Left lung (tissue), 10 donors: ENCODE results near the gene EVL. TPM values are rescaled to one million over a fixed set of nuclear protein-coding genes. Genes with fewer than 3 reads are reported as not detected.
A peak's percentile ranks its signal among the peaks of the same experiment; 100 is the strongest.

Experiments
- ATAC-seq: fragments of 200-7000 bp; cut with Tn5 transposase; one replicate; pipeline ENCODE4 v1.9.1; 2020; ENCODE audit warnings: moderate library complexity
- DNase-seq, 4 donors: peaks; one replicate each; pipeline ENCODE4 v3.0.0-alpha.2; 2013 to 2020
- H3K27ac ChIP-seq, 2 donors: fragments of 200-600 bp; sonication (generic) in 1 of 2; one replicate each; pipeline versions ENCODE4 v1.5.0 to v1.8.0; 2020 to 2021
- H3K27me3 ChIP-seq, 2 donors: fragments of 200-600 bp; sonication (generic) in 1 of 2; one replicate each; pipeline versions ENCODE4 v1.5.0 to v1.8.0; 2020 to 2021
- H3K36me3 ChIP-seq, 2 donors: fragments of 200-600 bp; sonication (generic) in 1 of 2; one replicate each; pipeline versions ENCODE4 v1.5.0 to v1.8.0; 2020 to 2021
- H3K4me1 ChIP-seq, 2 donors: fragments of 200-600 bp; one replicate each; pipeline ENCODE4 v1.8.0; 2021
- H3K4me3 ChIP-seq, 2 donors: fragments of 200-600 bp; sonication (generic) in 1 of 2; one replicate each; pipeline versions ENCODE4 v1.5.0 to v1.8.0; 2020 to 2021; ENCODE audit warnings: mild to moderate bottlenecking in 1 of 2
- H3K9me3 ChIP-seq, 2 donors: fragments of 200-600 bp; sonication (generic) in 1 of 2; one replicate each; pipeline versions ENCODE4 v1.5.0 to v1.8.0; 2020 to 2021
- intact Hi-C, 2 donors: fragments of 100-400 bp; cut with DNase I; formaldehyde crosslinking; loops; one replicate each; pipeline versions ENCODE4 v1.11.2 to v1.14.2; 2022
- polyA plus RNA-seq, 6 donors: library from polyadenylated mRNA; unstranded; fragments of 120-200 nt; gene quantifications; one replicate each; pipeline ENCODE4 v1.2.1, GENCODE V29; 2013; ENCODE audit not compliant: insufficient read length in 6 of 6
- total RNA-seq, 2 donors: library from RNA; stranded (reverse); fragmentation: NEBNext Ultra II Directional; extraction: Animal tissue kit (Norgen Biotek cat#: 25700); gene quantifications; one replicate each; pipeline ENCODE4 v1.2.1, GENCODE V29; 2021
- TF ChIP-seq, protein P1 (sequence below), 2 donors: fragments of 200-600 bp; sonication (generic) in 1 of 2; IDR thresholded peaks; one replicate each; pipeline versions ENCODE4 v1.5.0 to v1.8.0; 2021; ENCODE audit warnings: antibody characterized with exemption in 2 of 2
- donor health status: DM: no; HTN: yes; CAD: no.
- donor health status: DM: no; HTN: no; CAD: no.

The EVL gene
- total and polyA plus RNA-seq, 8 donors, result 60.2 to 264 (median 197) TPM

DNA sequence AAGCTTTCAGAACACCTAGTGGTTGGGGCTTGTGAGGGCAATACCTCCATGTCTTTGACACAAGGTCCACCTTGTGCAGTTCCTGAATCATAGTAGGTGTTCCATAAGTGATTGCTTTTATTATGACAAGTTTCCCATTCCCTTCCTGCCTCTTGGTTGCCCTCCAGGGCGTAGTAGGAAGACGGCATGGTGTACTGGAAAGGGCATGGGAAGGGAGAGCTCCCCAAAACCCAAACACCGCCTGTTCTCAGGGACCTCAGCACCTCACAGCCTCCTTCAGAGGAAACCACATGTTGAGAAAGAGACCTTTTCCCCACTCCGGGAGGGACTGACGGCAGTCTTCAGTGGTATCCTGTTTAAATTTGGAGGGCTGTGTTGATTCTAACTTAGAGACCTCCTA, 21.1 kb downstream of the EVL start:
- DNase-seq (no peak), ATAC-seq (no peak)
- Histone ChIP-seq H3K36me3 (peaks cover 0 to 34% of the 10 kb centered on the region in 2 donors), H3K4me3 (no peak overlapping the region), H3K27me3 (no peaks in the 10 kb centered on the region), H3K9me3 (no peaks in the 10 kb centered on the region), H3K4me1 (peaks cover 0 to 22% of the 10 kb centered on the region in 2 donors), H3K27ac (no peak overlapping the region)
- intact Hi-C loops, result no loop called here
- TF ChIP-seq, protein P1, sequence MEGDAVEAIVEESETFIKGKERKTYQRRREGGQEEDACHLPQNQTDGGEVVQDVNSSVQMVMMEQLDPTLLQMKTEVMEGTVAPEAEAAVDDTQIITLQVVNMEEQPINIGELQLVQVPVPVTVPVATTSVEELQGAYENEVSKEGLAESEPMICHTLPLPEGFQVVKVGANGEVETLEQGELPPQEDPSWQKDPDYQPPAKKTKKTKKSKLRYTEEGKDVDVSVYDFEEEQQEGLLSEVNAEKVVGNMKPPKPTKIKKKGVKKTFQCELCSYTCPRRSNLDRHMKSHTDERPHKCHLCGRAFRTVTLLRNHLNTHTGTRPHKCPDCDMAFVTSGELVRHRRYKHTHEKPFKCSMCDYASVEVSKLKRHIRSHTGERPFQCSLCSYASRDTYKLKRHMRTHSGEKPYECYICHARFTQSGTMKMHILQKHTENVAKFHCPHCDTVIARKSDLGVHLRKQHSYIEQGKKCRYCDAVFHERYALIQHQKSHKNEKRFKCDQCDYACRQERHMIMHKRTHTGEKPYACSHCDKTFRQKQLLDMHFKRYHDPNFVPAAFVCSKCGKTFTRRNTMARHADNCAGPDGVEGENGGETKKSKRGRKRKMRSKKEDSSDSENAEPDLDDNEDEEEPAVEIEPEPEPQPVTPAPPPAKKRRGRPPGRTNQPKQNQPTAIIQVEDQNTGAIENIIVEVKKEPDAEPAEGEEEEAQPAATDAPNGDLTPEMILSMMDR (IDR thresholded peaks at IDR 0.05), result no peak

DNA sequence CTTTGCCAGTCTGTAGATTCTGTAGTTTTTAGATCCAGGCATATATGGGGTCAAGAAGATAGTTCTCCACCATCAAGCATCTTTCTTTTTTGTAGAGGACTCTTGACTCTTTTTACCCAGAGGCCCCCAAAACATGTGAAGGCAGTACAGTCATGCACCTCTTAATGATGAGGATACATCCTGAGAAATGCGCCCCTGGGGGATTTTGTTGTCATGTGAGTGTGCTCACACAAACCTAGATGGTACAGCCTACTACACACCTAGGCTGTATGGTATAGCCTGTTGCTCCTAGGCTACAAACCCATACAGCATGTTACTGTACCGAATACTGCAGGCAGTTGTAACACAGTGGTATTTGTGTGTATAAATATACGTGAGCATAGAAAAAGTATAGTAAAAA, 23.0 kb downstream of the EVL start:
- H3K4me1 ChIP-seq, result peaks cover 0 to 12% of the 10 kb centered on the region in 2 donors
- ATAC-seq (no peak), DNase-seq (no peak)
- TF ChIP-seq, protein P1 (IDR thresholded peaks at IDR 0.05), result no peak
- intact Hi-C loops, result no loop called here
- H3K9me3 ChIP-seq, result no peaks in the 10 kb centered on the region
- no peaks in the 10 kb centered on the region for H3K27me3 ChIP-seq
- no peak overlapping the region for H3K4me3 ChIP-seq
- H3K27ac ChIP-seq, result no peak overlapping the region
- peaks cover 0 to 37% of the 10 kb centered on the region in 2 donors for H3K36me3 ChIP-seq

DNA sequence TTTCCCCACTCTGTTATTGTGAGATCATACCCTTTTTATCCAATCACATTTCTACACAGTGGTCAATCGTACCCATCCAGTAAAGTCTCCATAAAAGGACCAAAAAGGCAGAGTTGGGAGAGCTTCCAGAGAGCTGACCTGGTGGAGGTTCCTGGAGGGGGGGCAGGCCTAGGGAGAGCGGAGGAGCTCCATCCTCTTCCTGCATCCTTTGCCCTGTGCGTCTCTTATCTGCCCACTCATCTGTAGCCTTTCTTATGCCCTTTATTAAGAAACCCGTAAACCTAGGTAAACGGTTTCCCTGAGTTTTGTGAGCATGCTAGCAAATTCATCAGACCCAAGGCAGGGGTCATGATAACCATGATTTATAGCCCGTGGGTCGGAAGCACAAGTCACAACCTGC, 26.2 kb downstream of the EVL start:
- Histone ChIP-seq H3K27me3 (no peaks in the 10 kb centered on the region), H3K36me3 (peaks cover 0 to 21% of the 10 kb centered on the region in 2 donors), H3K27ac (no peak overlapping the region), H3K4me3 (no peak overlapping the region), H3K4me1 (peaks cover 0 to 7% of the 10 kb centered on the region in 2 donors), H3K9me3 (no peaks in the 10 kb centered on the region)
- intact Hi-C loops, result no loop called here
- ATAC-seq (no peak), DNase-seq (no peak)
- TF ChIP-seq, protein P1 (IDR thresholded peaks at IDR 0.05), result no peak

DNA sequence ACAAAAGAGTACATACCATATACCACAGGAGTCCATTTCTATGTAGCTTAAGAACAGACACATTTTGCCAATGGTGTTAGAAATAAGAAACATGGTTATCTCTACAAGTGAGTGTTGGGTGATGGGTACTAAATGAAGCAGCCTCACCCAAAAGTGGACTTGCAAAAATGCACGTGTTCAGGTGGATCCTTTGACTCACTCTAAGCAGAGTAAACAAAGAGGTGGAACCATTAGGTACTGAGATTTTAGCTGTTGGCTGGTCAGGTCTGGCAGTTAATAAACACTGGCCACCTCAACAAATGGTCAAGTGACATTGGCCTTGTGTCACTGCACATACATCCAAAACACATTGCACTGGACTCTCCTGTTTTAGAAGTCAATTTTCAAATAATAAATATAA, 27.6 kb downstream of the EVL start:
- Histone ChIP-seq H3K27ac (no peak overlapping the region), H3K27me3 (no peaks in the 10 kb centered on the region), H3K9me3 (no peaks in the 10 kb centered on the region), H3K36me3 (peaks cover 0 to 18% of the 10 kb centered on the region in 2 donors), H3K4me3 (no peak overlapping the region), H3K4me1 (no peaks in the 10 kb centered on the region)
- intact Hi-C loops, result no loop called here
- TF ChIP-seq, protein P1 (IDR thresholded peaks at IDR 0.05), result no peak
- ATAC-seq (peak; percentile 23), DNase-seq (no peak)

DNA sequence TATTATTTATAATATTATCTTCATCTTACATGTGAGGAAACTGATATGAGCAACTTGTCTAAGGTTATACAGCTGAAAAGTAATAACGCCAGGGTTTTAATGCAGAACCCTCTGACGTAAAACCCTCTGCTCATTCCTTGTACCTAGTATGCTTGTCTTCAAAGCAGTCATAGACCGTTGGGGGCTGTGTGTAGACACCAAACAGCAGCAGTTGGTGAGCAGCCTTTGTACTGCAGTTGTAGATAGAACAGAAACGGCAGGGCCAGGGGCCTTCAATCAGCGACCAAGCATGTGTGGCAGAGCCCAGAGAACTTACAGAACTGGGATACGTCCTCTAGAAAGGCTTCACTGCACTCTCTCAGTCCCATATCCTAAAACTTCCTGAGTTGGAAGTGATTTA, 28.1 kb downstream of the EVL start:
- Histone ChIP-seq H3K9me3 (no peaks in the 10 kb centered on the region), H3K4me1 (no peaks in the 10 kb centered on the region), H3K27ac (no peak overlapping the region), H3K4me3 (no peak overlapping the region), H3K27me3 (no peaks in the 10 kb centered on the region), H3K36me3 (peaks cover 0 to 18% of the 10 kb centered on the region in 2 donors)
- intact Hi-C loops, result no loop called here
- TF ChIP-seq, protein P1 (IDR thresholded peaks at IDR 0.05), result no peak
- DNase-seq (no peak), ATAC-seq (no peak)
